Spinal cord (tissue), 10 donors: ENCODE measurements around the gene MORF4L2. TPM values are rescaled to one million over a fixed set of nuclear protein-coding genes. Genes with fewer than 3 reads are reported as not detected.
A peak's percentile ranks its signal among the peaks of the same experiment; 100 is the strongest.
"Not testable (repeated sequence)": the region's sequence is repeated elsewhere in the genome, so short reads cannot be mapped to it uniquely, and the experiment has no call there.

Source experiments
- DNase-seq, 6 donors: peaks; one replicate each; pipeline versions ENCODE4 v3.0.0 to v3.0.0-alpha.2; 2013 to 2015; ENCODE audit warnings: low spot score in 6 of 6, low read depth in 4 of 6
- H3K27ac ChIP-seq: one replicate; pipeline ENCODE4 v1.5.1; 2013; ENCODE audit warnings: low read depth, low read length, control low read depth
- H3K27me3 ChIP-seq: one replicate; pipeline ENCODE4 v1.6.1; 2013; ENCODE audit warnings: low read length; ENCODE audit not compliant: control insufficient read depth, insufficient read depth
- H3K36me3 ChIP-seq: one replicate; pipeline ENCODE4 v1.6.1; 2013; ENCODE audit warnings: low read length; ENCODE audit not compliant: control insufficient read depth, insufficient read depth
- H3K4me1 ChIP-seq: one replicate; pipeline ENCODE4 v1.6.1; 2013; ENCODE audit warnings: low read length; ENCODE audit not compliant: control insufficient read depth, insufficient read depth
- H3K4me3 ChIP-seq: one replicate; pipeline ENCODE4 v1.5.1; 2013; ENCODE audit warnings: low read depth, low read length, control low read depth
- H3K9me3 ChIP-seq: one replicate; pipeline ENCODE4 v1.6.1; 2013; ENCODE audit warnings: low read length; ENCODE audit not compliant: control insufficient read depth, insufficient read depth
- WGBS: methylation state at CpG from one replicate; pipeline ENCODE4 v1.1.5; 2013; ENCODE audit warnings: missing lambda C conversion rate; ENCODE audit not compliant: insufficient coverage; 5-methylcytosine and 5-hydroxymethylcytosine counted together
- polyA plus RNA-seq, 2 donors: library from polyadenylated mRNA; unstranded; fragments of 120-200 nt; gene quantifications; one replicate each; pipeline ENCODE4 v1.2.1, GENCODE V29; 2013; ENCODE audit not compliant: insufficient read length in 2 of 2
- total RNA-seq, 2 donors: library from RNA; depleted of rRNA in 1 of 2; stranded (reverse); fragments of 120-200 nt in 1 of 2; fragments of >200 nt in 1 of 2; gene quantifications; one replicate each; pipeline versions ENCODE4 v1.2.3 to v1.2.4, GENCODE V29; 2013 to 2014
- donor health status: healthy.

Gene MORF4L2
- total and polyA plus RNA-seq, 4 donors: 331 to 391 (median 351) TPM

DNA sequence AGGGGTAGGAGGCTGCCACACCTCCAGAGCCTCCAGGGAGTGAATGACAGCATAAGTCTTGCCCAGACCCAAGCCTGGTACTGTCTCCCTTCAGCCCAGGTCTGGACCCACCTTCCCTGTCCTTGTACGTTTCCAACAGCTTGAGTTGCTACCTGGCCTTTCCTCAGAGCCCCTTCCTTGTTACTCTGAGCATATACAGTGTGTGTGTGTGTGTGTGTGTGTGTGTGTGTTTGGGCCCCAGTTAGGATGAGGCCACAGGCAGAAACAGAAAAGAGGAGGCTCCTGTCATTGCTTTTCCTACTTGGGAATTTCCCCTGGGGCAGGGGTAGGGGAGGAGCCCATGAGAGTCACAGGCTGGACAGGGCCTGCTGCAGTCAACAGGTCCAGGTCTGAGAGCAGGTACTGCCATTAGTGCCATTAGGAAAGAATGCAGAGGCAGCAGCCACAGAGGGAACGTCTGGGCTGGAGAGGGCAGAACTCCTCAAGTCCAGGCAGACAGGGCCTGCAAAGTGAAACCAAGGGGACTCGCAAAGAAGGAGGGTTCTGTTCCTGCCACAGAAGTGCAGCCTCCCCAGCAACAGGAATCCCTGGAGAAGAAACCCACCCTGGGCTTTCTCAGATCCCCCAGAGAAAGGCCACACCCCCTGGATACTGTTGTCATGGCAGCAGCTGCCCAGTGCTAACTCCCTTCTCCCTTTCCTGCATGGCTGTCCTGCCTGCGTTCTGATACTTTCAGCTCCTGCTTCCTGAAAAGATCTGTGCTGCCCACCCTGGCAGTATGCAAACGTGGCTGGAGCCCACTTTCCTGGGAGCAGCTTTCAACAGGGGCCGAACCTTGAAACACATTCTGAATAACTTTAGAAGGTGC lies 47.8 kb downstream of the MORF4L2 start:
- 20% methylated on average over 3 of the region's 6 CpGs for WGBS
- not testable (repeated sequence) for H3K36me3 ChIP-seq, H3K4me3 ChIP-seq, H3K27me3 ChIP-seq, H3K4me1 ChIP-seq, H3K9me3 ChIP-seq, H3K27ac ChIP-seq
- peak in 3 of 6 donors; percentile 18 to 70 (median 68) for DNase-seq

DNA sequence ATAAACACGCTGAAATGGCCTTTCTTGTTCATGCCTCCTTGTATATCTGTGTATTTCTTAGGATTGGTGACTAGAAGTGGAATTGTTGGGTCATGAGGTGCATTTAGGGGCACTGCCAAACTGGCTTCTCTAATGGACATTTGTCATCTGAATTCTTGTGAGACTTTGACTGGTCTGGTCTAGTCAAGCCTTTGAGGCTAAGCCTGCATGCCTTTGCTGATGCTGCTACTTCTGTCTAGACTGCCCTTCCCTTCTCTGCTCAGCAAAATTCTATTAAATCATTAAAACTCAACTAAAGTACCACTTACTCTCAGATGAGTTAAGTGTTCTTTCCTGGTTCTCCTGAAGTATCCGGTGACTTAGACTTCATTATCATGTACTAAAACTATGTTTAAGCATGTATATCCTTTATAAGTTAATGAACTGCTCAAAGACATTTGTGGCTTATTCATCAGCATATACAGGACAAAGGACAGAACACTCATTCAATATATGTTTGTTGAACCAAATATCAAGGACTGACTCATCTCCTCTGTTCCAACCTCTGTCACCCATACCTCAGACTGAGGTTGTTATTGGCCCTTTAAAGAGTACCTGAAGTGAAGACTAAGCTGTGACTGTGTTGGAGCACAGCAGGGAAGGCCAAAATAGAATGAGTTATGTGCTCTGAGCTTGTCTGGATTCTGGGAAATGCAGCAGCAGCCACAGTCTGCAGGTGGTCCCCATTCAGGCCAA lies 48.7 kb downstream of the MORF4L2 start:
- no peaks in the 10 kb centered on the region for H3K4me1 ChIP-seq
- no peak overlapping the region for H3K27ac ChIP-seq
- no peak for DNase-seq
- peaks cover 6% of the 10 kb centered on the region for H3K27me3 ChIP-seq
- H3K36me3 ChIP-seq: no peaks in the 10 kb centered on the region
- no peak overlapping the region for H3K4me3 ChIP-seq
- H3K9me3 ChIP-seq: no peaks in the 10 kb centered on the region
- no CpG with 5 or more reads among the region's 2 CpGs for WGBS

DNA sequence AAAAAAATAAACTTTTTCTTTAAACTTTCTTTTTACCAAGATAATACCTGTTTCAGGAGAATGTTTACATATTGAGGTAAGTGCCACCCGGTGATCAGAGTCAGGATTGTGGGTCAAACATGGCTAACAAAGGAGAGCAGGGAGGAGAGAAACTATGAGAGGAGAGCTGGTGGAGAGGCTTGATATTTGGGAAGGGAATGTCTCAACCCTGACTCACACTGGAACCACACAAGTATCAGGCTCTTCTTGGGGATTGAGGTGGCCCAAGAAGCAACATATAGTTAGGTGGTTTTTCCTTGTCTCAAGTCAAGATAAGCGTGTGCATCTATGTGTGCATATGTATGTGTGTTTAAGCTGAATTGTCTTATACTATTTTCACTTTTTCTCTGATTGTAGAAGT lies 51.1 kb downstream of the MORF4L2 start:
- Histone ChIP-seq H3K9me3 (no peaks in the 10 kb centered on the region), H3K36me3 (no peaks in the 10 kb centered on the region), H3K4me1 (no peaks in the 10 kb centered on the region), H3K4me3 (no peak overlapping the region), H3K27me3 (peaks cover 5% of the 10 kb centered on the region), H3K27ac (no peak overlapping the region)
- DNase-seq: no peak
- 40% methylated on average over 1 of the region's 2 CpGs for WGBS

DNA sequence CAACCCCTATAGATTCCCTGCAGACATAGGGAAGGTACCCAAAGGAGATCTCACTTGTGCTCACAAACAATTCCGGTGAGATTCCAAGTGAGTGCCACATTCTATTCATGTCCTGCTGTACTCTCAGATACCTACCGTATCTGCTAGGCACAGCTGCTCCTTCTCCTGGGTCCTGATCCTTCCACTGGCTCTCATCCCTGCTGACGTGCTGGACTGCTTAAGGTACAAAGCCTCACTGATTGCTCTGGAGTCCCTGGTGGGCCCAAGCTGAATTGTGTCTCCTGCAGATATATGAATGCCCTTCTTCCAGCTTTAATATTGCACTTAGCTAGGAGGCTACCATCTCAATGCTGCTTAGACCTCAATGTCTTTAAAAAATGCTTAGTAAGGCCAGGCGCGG lies 55.4 kb downstream of the MORF4L2 start:
- Histone ChIP-seq H3K9me3 (no peaks in the 10 kb centered on the region), H3K36me3 (no peaks in the 10 kb centered on the region), H3K27ac (no peak overlapping the region), H3K4me1 (no peaks in the 10 kb centered on the region), H3K4me3 (no peak overlapping the region), H3K27me3 (peaks cover 8% of the 10 kb centered on the region)
- DNase-seq: no peak
- WGBS: 60% methylated on average over 5 of the region's 5 CpGs

DNA sequence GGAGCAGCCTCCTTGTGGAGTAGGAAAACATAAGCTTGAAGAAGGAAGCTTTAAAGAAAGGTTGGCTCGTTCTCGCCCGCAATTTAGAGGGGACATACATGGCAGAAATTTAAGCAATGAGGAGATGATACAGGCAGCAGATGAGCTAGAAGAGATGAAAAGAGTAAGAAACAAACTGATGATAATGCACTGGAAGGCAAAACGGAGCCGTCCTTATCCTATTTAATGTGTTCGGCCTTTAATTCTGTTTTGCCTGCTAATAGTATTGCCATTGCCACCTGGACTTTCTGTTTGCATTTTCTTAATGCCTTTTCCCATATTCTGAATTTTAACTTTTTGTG lies 56.4 kb downstream of the MORF4L2 start:
- DNase-seq: no peak
- Histone ChIP-seq H3K4me1 (peaks cover 3% of the 10 kb centered on the region), H3K4me3 (peak overlapping the region; percentile 79), H3K27me3 (peaks cover 7% of the 10 kb centered on the region), H3K9me3 (no peaks in the 10 kb centered on the region), H3K36me3 (no peaks in the 10 kb centered on the region), H3K27ac (peak overlapping the region; percentile 93)
- 40% methylated on average over 5 of the region's 6 CpGs for WGBS

DNA sequence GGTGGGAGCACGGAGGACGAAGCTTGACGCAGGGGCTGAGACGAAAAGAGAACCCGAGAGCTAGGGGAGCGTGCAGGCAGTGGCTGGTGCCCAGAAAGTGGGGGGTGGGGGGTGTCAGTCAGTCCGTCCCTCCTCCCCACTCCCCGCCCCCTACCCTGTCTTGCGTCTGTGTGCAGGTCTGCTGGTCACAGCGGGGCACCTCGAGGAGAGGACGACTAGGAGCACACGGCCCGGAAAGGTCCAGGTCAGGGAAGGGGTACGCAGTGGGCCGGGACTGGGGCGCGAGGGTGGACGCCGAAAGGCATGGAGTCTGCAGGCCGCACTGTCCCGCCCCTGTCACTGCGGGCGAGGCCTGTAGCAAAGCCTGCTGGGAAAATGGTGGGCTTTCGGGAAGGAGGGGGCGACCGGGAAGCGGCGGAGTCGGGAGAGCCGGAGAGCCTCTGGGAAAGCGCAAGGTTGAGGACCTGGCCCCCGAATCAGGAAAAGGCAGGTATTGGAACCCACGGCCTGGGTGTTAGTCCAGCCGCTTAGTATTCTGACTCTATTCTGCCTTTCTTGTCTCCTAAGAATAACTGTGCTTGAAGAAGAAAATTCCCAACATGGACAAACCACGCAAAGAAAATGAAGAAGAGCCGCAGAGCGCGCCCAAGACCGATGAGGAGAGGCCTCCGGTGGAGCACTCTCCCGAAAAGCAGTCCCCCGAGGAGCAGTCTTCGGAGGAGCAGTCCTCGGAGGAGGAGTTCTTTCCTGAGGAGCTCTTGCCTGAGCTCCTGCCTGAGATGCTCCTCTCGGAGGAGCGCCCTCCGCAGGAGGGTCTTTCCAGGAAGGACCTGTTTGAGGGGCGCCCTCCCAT lies 57.0 kb downstream of the MORF4L2 start:
- 17% methylated on average over 43 of the region's 49 CpGs for WGBS
- no peaks in the 10 kb centered on the region for H3K9me3 ChIP-seq
- H3K27me3 ChIP-seq: peaks cover 7% of the 10 kb centered on the region
- H3K36me3 ChIP-seq: no peaks in the 10 kb centered on the region
- DNase-seq: peak in 3 of 6 donors; percentile 51 to 92 (median 92)
- peaks cover 6% of the 10 kb centered on the region for H3K4me1 ChIP-seq
- peak overlapping the region; percentile 93 for H3K27ac ChIP-seq
- peak overlapping the region; percentile 79 for H3K4me3 ChIP-seq

DNA sequence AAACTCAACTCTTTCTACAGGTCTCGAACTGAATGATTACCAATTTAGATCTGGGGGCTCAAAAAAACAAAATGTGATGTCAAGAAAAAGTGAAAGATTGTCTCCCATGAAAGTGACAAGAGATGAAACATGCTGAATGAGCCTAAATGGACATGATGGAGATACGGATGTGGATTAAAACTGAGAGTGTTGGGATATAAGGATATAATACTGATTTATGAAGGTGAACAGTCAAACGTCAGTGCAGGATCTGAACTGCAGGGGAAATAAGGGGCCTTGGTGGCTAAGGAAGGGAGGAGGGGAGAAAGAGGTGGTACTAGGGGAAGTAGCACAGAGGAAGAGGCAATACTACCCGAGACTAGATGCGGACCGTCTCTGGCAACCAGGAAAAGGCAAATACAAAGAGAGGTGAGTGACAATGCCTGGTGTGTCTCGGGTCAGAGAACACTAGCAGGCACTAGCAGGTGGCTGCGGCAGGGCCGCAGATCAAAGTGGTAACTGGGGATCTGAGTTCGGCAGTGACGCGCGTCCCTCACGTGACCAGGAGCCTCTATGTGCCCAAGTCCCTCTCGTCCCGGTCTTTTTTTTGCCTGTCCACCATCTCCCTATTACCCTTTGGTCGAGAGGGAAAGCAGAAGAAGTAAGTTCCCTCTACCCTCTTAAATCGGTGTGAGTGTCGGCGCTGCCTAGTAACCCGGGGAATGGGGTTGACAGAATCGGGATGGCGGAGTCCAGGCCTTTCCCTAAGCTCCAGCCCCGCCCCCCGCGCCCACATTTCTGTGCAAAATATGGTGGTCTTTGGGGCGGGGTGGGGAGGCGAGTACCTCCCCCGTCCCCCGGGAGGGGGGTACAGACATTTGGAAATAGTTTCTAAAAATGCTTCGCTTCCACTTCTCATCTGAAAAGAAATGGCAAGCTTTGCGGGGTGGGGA lies 57.8 kb downstream of the MORF4L2 start, which contains the start of gene TCEAL1:
Gene TCEAL1, plus strand, starts transcription at position 590 of the 932 bp plus-strand sequence. CDS start 942 bp downstream, outside the sequence.
- DNase-seq: peak in 5 of 6 donors; percentile 50 to 89 (median 77)
- peak within 1 kb of the TSS; percentile 79 for H3K4me3 ChIP-seq
- peak within 1 kb of the TSS; percentile 93 for H3K27ac ChIP-seq
- peaks cover 10% of the 10 kb centered on the region for H3K4me1 ChIP-seq
- H3K27me3 ChIP-seq: peaks cover 7% of the 10 kb centered on the region
- no peaks in the 10 kb centered on the region for H3K9me3 ChIP-seq
- 22% methylated on average over 24 of the region's 32 CpGs for WGBS
- no peaks in the 10 kb centered on the region for H3K36me3 ChIP-seq

DNA sequence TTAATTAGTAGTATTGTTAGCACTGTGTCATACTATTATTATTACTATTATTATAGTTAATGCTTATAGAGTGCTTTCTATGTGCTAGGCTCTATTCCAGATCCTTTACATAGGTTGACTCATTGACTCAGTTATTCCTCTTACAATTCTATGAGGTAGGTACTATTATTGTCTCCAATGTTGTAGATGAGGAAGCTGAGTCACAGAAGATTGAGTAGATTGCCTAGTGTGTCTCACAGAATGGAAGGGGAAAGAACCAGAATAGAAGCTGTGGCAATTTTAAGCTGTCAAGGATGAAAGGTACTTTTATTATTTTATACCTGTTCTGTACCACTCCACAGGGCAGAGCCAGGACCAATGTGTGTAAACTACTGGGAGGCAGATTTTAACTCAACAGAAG lies 59.6 kb downstream of the MORF4L2 start:
- Histone ChIP-seq H3K4me3 (no peak overlapping the region), H3K27me3 (peaks cover 7% of the 10 kb centered on the region), H3K4me1 (peaks cover 10% of the 10 kb centered on the region), H3K27ac (no peak overlapping the region), H3K9me3 (no peaks in the 10 kb centered on the region), H3K36me3 (no peaks in the 10 kb centered on the region)
- no peak for DNase-seq
